ENCODE measurements around the gene TNNT3. TPM values are rescaled to one million over a fixed set of nuclear protein-coding genes. Genes with fewer than 3 reads are reported as not detected.

The TNNT3 gene
- total RNA-seq, 1 experiment from 2014 or later: not detected

DNA sequence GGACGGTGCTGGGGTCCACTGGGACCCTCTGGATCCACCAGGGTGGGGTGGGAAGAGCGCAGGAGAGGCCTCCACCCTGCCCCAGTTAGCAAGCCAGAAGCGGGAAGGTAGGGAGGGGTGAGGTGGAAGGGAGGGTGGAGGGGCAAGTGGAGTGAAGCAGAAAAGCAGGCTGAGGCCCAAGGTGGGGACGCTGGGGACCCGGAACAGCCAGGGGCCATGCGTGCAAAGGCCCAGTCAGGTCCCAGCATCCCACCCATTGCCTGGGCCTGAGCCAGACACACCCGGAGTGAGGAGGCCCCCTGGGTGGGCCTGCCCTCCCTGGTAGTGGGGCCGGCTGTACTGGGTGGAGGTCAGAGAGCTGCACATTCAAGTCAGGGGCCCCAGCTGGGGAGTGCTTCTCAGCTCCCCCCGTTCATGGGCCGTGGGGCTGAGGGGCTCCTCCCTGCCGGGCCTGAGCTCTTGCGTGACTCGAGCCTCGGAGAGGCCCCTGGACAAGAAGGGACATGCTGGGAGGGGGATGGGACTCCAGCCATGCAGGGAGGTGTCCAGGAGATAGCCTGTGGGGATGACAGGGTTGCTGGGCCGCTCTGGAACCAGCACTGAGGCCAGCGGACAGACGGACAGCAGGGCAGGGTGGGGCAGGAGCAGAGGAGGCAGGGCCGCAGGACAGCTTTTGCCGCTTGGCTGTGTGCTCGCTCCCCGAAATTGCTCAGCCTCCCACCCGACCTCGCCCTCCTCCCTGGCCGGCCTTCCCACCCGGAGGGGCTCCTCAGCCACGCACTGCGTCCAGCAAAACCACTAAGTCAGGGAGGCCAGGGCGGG, 7.7 kb downstream of the TNNT3 start:
- POLR2A ChIA-PET: no interaction called here
- DNase-seq (ENCODE audit: unreplicated experiment): no peak
- Mint-ChIP-seq H3K27ac (ENCODE audit: low read depth, unreplicated experiment) (no peak overlapping the region), H3K9me3 (ENCODE audit: unreplicated experiment) (no peaks in the 10 kb centered on the region), H3K4me3 (ENCODE audit: unreplicated experiment) (no peak overlapping the region), H3K4me1 (ENCODE audit: insufficient read depth, unreplicated experiment) (peaks cover 5% of the 10 kb centered on the region), H3K36me3 (ENCODE audit: insufficient read depth, unreplicated experiment) (no peaks in the 10 kb centered on the region), H3K27me3 (ENCODE audit: insufficient read depth, unreplicated experiment) (peaks cover 20% of the 10 kb centered on the region)
- TF ChIP-seq, protein P1, sequence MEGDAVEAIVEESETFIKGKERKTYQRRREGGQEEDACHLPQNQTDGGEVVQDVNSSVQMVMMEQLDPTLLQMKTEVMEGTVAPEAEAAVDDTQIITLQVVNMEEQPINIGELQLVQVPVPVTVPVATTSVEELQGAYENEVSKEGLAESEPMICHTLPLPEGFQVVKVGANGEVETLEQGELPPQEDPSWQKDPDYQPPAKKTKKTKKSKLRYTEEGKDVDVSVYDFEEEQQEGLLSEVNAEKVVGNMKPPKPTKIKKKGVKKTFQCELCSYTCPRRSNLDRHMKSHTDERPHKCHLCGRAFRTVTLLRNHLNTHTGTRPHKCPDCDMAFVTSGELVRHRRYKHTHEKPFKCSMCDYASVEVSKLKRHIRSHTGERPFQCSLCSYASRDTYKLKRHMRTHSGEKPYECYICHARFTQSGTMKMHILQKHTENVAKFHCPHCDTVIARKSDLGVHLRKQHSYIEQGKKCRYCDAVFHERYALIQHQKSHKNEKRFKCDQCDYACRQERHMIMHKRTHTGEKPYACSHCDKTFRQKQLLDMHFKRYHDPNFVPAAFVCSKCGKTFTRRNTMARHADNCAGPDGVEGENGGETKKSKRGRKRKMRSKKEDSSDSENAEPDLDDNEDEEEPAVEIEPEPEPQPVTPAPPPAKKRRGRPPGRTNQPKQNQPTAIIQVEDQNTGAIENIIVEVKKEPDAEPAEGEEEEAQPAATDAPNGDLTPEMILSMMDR (IDR thresholded peaks at IDR 0.05; ENCODE audit: unreplicated experiment): no peak
- no TSS peak for BruUV-seq (replicated peaks)
- CTCF ChIA-PET: no interaction called here
- intact Hi-C loops (cut with micrococcal nuclease): no loop called here

DNA sequence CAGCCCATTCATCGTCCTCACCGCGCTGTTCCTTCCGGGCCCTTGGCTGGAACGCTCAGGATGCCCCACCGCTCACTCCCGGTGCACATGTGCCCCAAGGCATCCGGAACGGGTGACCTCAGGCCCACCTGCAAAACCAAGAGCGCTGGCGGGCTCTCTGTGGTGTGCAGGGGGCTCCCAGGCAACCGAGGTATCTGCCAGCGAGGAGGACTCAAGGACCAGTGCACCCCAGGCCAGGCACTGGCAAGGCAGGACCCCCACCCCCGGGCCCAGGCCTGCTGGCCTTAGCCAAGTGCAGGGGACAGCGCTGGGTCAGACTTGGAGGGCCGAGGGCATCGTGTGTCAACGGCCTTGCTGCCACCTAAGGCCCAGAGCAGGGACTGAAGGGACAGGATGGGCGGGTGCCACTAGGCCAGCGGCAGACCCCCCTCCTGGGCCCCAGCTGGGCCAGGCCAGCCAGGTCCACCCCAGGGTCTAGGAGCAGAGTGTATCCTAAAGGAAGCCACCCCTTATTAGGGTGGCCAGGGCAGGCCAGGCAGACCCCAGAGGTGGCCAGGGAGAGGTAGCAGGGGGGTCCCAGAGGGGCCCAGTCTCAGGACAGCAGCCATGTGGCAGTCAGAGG, 8.5 kb downstream of the TNNT3 start:
- Mint-ChIP-seq H3K36me3 (ENCODE audit: insufficient read depth, unreplicated experiment) (no peaks in the 10 kb centered on the region), H3K27ac (ENCODE audit: low read depth, unreplicated experiment) (no peak overlapping the region), H3K4me1 (ENCODE audit: insufficient read depth, unreplicated experiment) (peaks cover 5% of the 10 kb centered on the region), H3K9me3 (ENCODE audit: unreplicated experiment) (no peaks in the 10 kb centered on the region), H3K4me3 (ENCODE audit: unreplicated experiment) (no peak overlapping the region), H3K27me3 (ENCODE audit: insufficient read depth, unreplicated experiment) (peaks cover 27% of the 10 kb centered on the region)
- ChIA-PET POLR2A (no interaction called here), CTCF (no interaction called here)
- no peak for DNase-seq (ENCODE audit: unreplicated experiment)
- BruUV-seq (replicated peaks): no TSS peak
- intact Hi-C loops (cut with micrococcal nuclease): no loop called here
- TF ChIP-seq, protein P1 (IDR thresholded peaks at IDR 0.05; ENCODE audit: unreplicated experiment): no peak

DNA sequence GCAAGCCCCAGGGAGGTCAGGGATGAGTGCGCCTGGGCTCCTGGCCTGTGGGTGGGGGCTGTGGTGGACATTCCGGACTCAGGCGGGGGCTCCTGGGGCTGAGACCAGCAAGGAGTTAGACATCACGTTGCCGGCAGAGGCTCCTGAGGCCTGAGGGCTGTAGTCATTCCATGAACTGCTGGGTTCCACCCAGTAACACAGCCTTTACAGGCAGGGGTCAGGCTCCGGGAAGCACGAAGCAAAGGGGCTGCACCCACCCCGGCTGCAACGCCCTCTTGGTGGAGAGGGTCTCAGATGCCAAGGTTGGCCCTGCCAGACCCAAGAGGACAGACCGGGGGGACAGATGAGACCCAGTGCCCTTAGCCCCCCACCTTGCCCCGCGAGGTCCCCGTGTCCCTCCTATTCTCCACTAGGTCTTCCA, 9.0 kb downstream of the TNNT3 start:
- Mint-ChIP-seq H3K27me3 (ENCODE audit: insufficient read depth, unreplicated experiment) (peaks cover 32% of the 10 kb centered on the region), H3K4me1 (ENCODE audit: insufficient read depth, unreplicated experiment) (peaks cover 5% of the 10 kb centered on the region), H3K9me3 (ENCODE audit: unreplicated experiment) (no peaks in the 10 kb centered on the region), H3K4me3 (ENCODE audit: unreplicated experiment) (no peak overlapping the region), H3K36me3 (ENCODE audit: insufficient read depth, unreplicated experiment) (no peaks in the 10 kb centered on the region), H3K27ac (ENCODE audit: low read depth, unreplicated experiment) (no peak overlapping the region)
- intact Hi-C loops (cut with micrococcal nuclease): no loop called here
- no peak for DNase-seq (ENCODE audit: unreplicated experiment)
- POLR2A ChIA-PET: no interaction called here
- TF ChIP-seq, protein P1 (IDR thresholded peaks at IDR 0.05; ENCODE audit: unreplicated experiment): no peak
- no TSS peak for BruUV-seq (replicated peaks)
- CTCF ChIA-PET: no interaction called here

DNA sequence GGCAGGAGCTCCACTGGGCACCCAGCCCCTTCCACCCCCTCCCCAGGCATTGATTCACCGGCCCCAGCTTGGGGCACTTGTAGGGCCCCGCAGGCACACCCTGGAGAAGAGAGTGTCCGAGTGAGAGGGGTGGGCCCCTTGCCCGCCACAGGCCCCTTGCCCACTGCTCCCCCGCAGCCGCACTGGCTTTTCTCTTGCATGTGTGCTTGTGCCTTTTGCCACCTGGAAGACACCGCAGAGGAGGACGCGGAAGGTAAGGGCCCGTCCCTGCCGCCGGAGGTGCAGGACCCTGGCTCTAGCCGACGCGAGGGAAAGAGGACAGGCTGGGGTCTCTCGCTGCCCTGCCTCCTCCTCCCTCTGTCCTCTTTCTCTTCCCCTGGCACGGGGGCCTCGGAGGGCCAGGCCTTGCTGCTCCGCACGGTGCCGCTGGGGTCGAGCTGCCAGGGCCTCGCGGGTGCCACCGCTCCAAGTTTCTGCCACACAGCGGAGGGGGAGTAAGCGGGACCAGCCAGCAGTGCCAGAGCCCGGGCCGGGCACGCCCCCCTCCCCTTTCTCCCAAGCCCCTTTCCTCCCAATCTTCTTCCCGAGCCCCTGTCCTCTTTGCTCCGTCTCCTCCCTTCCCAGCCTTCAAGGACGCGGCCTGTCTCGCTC, 9.5 kb downstream of the TNNT3 start:
- intact Hi-C loops (cut with micrococcal nuclease): no loop called here
- TF ChIP-seq, protein P1 (IDR thresholded peaks at IDR 0.05; ENCODE audit: unreplicated experiment): no peak
- POLR2A ChIA-PET: no interaction called here
- DNase-seq (ENCODE audit: unreplicated experiment): no peak
- Mint-ChIP-seq H3K27ac (ENCODE audit: low read depth, unreplicated experiment) (no peak overlapping the region), H3K9me3 (ENCODE audit: unreplicated experiment) (no peaks in the 10 kb centered on the region), H3K4me3 (ENCODE audit: unreplicated experiment) (no peak overlapping the region), H3K27me3 (ENCODE audit: insufficient read depth, unreplicated experiment) (peaks cover 35% of the 10 kb centered on the region), H3K36me3 (ENCODE audit: insufficient read depth, unreplicated experiment) (no peaks in the 10 kb centered on the region), H3K4me1 (ENCODE audit: insufficient read depth, unreplicated experiment) (peaks cover 5% of the 10 kb centered on the region)
- CTCF ChIA-PET: no interaction called here
- no TSS peak for BruUV-seq (replicated peaks)

Data from MCF 10A (cell line).